HFF-Myc (cell line): ENCODE results near the gene SLC13A2.
"Not testable (repeated sequence)": the region's sequence is repeated elsewhere in the genome, so short reads cannot be mapped to it uniquely, and the experiment has no call there.

Experiments
- DNase-seq: peaks from one replicate; pipeline ENCODE4 v3.0.0-alpha.2; 2011; ENCODE audit warnings: low read depth; ENCODE audit errors: extremely low read depth
- H3K4me3 ChIP-seq: replicated peaks from 2 replicates; pipeline ENCODE4 v1.5.1; 2011; ENCODE audit warnings: low read depth, mild to moderate bottlenecking, control low read depth, low read length
- TF ChIP-seq, protein P1 (sequence below): IDR thresholded peaks from 2 replicates; pipeline ENCODE4 v1.5.1; 2012; ENCODE audit warnings: mild to moderate bottlenecking, low read depth, low read length, control low read depth; ENCODE audit errors: missing control alignments

SLC13A2 gene

GRCh38 chr17:28446716-28447395 is 26.6 kb upstream of the SLC13A2 start:
- no peak overlapping the region for H3K4me3 ChIP-seq
- TF ChIP-seq, protein P1, sequence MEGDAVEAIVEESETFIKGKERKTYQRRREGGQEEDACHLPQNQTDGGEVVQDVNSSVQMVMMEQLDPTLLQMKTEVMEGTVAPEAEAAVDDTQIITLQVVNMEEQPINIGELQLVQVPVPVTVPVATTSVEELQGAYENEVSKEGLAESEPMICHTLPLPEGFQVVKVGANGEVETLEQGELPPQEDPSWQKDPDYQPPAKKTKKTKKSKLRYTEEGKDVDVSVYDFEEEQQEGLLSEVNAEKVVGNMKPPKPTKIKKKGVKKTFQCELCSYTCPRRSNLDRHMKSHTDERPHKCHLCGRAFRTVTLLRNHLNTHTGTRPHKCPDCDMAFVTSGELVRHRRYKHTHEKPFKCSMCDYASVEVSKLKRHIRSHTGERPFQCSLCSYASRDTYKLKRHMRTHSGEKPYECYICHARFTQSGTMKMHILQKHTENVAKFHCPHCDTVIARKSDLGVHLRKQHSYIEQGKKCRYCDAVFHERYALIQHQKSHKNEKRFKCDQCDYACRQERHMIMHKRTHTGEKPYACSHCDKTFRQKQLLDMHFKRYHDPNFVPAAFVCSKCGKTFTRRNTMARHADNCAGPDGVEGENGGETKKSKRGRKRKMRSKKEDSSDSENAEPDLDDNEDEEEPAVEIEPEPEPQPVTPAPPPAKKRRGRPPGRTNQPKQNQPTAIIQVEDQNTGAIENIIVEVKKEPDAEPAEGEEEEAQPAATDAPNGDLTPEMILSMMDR: no peak
- no peak for DNase-seq

GRCh38 chr17:28447396-28447760 is 26.1 kb upstream of the SLC13A2 start:
- H3K4me3 ChIP-seq: no peak overlapping the region
- TF ChIP-seq, protein P1: no peak

GRCh38 chr17:28449859-28450258 is 23.6 kb upstream of the SLC13A2 start:
- TF ChIP-seq, protein P1: no peak

More at GRCh38 chr17:28447396-28447760, 26.1 kb upstream of the SLC13A2 start:
- no peak for DNase-seq

DNA sequence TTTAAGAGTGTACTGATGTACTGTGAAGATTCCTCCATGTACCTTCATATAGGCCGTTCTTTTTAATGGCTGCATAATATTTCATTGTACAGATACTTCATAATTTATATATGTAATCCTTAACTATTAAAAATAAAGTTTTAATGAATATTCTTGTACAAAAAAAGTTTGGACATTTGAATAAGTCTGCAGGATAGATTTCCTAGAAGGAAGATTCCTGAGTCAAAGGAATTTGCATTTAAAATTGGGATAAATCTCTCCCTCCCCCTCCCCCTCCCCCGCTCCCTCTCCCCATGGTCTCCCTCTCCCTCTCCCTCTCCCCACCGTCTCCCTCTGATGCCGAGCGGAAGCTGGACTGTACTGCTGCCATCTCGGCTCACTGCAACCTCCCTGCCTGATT is 15.6 kb upstream of the SLC13A2 start:
- DNase-seq: no peak
- H3K4me3 ChIP-seq: no peak overlapping the region
- TF ChIP-seq, protein P1: no peak

More at GRCh38 chr17:28449859-28450258, 23.6 kb upstream of the SLC13A2 start:
- DNase-seq: no peak
- H3K4me3 ChIP-seq: no peak overlapping the region

GRCh38 chr17:28458881-28459280 is 14.6 kb upstream of the SLC13A2 start:
- H3K4me3 ChIP-seq, DNase-seq: not testable (repeated sequence)

DNA sequence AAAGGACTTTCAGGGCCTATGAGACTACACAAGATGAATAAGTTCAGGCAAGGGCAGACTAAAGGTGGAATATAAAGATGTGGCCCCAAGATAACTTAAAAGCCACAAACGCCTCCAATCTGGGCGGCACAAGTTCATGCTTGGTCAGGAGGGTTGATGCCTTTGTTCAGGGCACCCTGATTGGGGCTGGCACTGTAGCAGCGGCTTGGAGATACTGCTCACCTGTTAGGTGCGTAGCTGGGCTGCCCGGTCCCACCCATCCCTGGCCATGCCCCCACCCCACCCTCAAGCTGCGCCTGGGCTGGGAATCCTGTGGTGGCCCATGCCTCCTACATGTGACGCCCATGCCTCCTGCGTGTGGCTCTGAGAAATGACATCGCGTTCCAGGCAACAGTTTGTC is 12.5 kb upstream of the SLC13A2 start:
- H3K4me3 ChIP-seq: no peak overlapping the region
- TF ChIP-seq, protein P1: no peak
- DNase-seq: no peak

DNA sequence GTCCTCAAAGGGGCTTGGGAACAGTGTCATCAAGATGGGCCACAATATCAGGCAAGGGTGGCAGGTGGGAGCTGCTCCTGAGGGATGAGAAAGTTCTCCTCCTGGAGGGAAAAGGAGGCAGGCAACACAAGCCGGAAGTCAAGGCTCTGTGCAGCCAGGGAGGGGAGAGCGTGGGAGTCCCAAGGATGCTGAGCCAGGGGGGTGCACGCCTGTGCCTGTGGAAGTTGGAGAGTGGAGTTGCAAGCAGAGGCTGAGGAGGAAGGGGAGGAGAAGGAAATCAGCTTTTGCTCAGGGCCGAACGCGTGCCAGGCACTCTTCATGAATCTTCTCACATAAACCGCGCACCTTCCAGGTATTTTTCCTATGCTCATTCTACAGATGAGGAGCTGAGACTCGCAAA is 7.4 kb upstream of the SLC13A2 start:
- TF ChIP-seq, protein P1: no peak
- no peak for DNase-seq
- H3K4me3 ChIP-seq: no peak overlapping the region
